ENCODE results near the gene TRRAP. TPM values are rescaled to one million over a fixed set of nuclear protein-coding genes. Genes with fewer than 3 reads are reported as not detected.

Gene TRRAP
- total RNA-seq, 1 donor from 2014 or later, result 67.1 TPM

DNA sequence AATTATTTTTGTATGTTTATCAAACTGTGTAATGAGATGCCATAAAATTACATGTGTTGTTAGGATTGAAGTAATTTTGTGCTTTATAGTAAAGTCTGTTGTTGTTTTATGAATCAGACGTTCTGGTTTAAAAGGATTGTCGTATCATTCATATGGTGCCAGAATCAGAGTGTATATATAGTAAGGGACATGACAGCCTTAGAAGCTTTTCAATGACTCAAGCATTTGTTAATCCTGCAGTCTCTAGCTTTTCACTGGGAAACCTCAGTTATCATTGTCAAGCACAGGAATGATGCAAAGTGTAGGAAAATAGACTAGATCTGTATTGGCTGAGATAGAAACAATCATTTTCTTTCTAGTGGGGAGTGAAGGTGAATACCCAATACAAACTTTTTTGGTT, 57.5 kb downstream of the TRRAP start:
- intact Hi-C loops (cut with micrococcal nuclease), result no loop called here

DNA sequence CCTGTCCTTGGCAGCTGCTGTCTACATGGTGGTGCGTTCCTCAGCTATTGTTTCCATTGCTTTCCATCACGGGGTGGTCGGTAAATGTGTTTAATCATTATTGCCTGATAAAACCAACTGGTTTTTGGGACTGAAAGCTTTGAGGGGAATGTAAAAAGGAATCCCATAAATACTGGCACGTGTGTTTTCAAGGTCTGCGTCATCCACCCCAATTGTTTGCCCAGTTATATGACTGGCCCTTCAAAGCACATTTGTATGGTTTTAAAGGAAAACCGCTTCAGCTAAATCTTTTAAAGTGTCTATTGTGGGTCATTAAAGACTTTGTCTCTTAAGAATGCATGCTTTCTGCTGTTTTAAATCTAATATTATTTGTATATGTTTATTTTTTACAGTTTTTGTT, 65.0 kb downstream of the TRRAP start:
- intact Hi-C loops (cut with micrococcal nuclease), result no loop called here

DNA sequence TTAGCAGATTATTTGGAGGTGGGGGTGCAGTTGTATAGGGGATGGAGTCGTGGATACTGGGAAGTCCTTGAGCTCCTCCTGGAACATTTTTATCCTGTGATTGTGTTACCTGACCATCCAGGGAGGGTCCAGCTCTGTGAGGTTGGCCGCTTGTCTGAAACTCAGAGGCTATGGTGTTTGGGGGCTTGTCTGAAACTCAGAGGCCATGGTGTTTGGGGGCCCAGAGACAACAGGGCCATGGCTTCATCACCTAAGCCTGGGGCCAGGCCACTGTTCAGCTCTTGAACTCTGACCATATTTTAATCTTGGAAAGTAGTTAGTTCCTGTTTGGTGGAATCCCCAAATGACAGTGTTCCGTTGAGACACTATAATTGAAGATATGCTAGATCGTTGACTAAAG, 66.1 kb downstream of the TRRAP start:
- intact Hi-C loops (cut with micrococcal nuclease), result no loop called here

DNA sequence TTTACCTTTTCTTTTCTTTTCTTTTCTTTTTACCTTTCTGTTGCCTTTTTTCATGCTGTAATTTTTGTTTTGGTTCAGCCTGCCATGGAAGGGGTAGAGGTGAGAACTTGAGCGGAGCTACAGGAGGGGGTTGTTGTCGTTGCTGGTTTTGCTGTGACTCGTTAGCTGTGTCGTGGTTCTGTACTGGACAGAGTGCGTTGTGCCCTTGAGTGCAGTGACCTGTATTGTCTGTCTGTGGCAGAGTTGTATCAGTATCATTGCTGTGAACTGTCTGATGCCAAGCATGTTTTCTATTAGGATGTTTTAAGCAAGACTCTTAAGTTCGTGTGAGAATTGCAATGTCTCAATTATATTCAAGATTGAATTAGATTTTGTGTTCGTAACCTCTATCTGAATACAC, 67.5 kb downstream of the TRRAP start:
- intact Hi-C loops (cut with micrococcal nuclease), result no loop called here

DNA sequence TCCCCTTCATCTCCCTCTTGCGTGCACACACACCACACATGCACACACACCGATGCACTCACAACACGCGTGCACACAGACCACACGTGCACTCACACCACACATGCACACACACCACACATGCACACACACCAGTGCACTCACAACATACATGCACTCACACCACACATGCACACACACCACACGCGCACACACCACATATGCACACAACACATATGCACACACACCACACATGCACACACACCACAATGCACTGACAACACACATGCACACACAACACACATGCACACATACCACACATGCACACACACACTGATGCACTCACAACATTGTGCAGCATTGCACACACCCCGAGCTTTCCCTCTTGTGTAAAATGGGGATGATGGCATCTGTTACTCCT, 68.1 kb downstream of the TRRAP start:
- intact Hi-C loops (cut with micrococcal nuclease), result no loop called here

DNA sequence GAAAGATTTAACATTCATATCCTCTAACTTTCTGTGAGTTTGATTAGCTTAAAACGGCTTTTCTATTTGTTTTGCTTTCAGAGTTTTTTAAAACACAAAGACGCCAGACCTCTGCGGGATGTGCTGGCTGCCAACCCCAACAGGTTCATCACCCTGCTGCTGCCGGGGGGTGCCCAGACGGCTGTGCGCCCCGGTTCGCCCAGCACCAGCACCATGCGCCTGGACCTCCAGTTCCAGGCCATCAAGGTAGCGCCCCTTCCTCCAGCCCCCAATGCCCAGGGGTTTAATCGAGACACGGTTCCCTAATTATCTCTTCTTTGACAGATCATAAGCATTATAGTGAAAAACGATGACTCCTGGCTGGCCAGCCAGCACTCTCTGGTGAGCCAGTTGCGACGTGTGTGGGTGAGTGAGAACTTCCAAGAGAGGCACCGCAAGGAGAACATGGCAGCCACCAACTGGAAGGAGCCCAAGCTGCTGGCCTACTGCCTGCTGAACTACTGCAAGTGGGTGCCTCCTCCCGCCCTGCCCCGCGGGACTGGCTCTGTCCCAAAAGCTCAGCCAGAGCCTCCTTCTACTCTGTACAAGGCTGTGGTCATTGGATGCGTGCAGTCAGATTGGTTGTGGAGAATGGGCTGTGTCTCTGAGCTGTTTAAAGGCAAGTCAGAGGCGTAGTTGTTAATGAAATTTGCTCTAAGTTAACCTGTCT, 71.2 kb downstream of the TRRAP start:
- intact Hi-C loops (cut with micrococcal nuclease), result no loop called here

DNA sequence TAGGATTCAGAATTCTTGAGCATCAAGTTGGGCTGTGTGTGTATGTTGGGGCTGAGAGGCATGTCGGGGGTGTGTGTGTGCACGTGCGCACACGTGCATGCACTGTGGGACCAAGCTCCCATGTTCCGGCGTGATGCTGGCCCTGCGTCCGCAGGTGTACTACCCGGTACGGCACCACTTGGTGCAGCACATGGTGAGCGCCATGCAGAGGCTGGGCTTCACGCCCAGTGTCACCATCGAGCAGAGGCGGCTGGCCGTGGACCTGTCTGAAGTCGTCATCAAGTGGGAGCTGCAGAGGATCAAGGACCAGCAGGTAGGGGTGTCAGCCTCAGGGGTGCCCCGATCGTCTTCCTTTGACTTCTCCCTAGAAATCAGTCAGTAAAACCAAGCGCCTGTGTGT, 77.7 kb downstream of the TRRAP start:
- intact Hi-C loops (cut with micrococcal nuclease), result no loop called here

DNA sequence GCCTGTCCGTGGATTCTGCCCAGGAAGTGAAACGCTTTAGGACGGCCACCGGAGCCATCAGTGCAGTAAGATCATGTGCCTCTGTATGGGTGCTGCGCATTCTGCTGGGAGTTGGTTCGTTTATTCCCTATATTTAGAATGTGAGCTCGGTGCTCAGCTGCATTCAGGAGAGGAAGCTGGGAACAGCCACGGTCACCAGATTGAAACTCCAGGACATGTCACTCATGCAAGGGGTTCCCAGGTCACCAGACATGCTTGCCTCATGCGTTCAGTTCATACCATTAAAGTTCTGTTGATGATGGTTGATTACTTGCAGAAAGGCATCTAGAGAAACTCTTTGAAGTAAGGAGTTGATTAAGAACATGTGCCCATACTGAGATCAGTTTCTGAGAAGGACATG, 78.1 kb downstream of the TRRAP start:
- intact Hi-C loops (cut with micrococcal nuclease), result no loop called here

DNA sequence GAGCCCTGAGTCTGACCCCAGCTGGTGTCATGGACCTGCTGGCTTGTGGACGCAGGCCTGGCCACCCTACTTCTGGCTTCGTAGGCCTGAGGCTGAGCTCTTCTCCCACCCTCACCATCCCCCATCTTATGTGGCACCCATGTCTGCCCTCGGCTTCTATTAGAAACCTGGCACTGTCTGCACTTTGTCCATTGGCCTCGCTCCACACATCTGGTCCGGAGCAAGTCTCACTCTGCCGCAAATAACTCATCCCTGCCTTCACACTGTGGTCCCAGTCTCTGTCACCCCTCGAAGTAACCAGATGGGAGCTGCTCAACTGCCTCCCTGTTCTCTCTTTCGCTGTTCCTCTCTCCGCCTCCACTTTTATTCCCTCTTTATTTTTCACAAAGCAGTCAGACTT, 78.6 kb downstream of the TRRAP start:
- intact Hi-C loops (cut with micrococcal nuclease), result no loop called here

DNA sequence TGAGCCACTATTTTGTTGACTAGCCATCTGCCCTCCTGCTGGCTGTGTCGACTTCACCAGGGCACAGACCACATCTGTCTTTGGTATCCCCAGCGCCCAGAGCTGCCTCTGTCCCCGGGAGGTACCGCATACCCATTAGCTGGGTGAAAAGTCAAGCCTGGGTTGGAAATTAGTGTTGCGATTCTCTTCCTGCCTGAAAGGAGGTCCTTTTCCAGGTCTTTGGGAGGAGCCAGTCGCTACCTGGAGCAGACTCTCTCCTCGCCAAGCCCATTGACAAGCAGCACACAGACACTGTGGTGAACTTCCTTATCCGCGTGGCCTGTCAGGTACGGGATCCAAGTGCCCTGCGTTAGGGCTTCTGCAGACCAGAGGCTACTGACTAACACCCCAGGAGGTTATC, 79.4 kb downstream of the TRRAP start:
- intact Hi-C loops (cut with micrococcal nuclease), result no loop called here

DNA sequence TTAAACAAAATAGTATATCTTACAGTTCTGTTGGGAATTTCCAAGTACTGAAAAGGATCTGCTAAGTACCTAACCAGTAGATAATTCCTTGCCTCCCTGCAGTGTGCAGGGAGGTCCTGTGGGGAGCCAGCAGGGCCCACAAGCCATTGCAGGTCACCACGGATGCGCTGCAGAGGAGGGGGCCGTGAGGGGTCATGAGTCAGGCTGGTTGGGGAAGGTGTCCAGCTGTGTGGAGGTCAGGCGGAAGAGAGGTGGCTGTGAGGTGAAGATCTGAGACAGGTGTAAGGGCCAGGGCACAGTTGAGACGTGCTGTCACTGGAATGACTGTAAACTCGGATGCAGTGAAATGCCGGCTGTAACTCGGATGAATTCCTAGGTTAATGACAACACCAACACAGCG, 80.6 kb downstream of the TRRAP start:
- intact Hi-C loops (cut with micrococcal nuclease), result no loop called here

DNA sequence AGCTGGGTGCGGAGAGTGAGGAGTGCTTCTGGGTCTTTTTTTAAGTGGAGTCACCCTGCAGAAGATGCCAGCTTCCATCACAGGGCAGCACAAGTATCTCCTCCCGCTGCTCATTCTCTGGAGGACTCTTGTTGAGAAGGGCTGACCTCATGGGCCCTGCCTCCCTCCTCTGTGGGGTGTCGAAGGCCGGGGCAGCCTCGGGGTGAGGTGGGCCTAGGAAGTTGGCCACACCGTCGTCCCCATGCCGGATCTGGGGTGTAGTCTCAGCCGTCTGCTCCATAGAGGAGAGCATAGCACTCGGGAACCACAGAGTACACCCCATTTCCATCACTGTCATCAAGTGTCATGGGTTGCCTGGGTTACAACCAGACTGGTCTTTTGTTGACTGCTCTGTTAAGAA, 85.0 kb downstream of the TRRAP start:
- intact Hi-C loops (cut with micrococcal nuclease), result no loop called here

DNA sequence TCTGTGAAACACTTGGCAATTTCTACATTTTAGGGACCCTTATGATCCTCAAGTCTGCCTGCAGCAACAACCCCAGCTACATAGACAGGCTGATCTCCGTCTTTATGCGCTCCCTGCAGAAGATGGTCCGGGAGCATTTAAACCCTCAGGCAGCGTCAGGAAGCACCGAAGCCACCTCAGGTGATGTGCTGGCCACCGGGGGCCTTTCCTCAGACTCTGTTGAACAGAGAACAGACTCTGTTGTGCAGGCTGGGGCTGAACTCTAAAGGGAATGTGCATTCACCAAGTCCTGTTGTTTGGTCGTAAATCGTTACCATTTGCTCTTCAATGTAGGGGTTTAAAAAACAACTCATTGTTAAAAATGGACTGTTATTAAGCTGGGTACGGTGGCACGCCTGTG, 86.3 kb downstream of the TRRAP start:
- intact Hi-C loops (cut with micrococcal nuclease), result no loop called here

DNA sequence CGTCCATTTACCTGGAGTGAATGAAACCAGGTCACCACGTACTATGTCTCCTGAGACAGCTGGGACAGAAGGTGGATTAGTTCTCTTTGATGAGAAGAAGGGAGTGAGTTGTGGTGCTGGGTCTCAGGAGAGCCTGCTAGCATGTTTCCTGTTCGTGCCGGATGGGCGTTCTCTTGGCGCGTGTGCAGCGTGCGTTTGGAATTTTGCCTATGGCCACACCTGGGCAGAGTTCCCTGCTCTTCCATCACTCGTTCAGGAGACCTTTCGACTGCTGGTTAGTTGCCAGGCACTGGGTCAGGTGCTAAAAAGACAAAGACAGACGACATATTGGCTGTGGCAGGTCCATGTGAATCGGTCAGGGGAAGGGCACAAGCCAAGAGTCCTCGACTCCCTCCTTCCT, 90.3 kb downstream of the TRRAP start:
- intact Hi-C loops (cut with micrococcal nuclease), result no loop called here

DNA sequence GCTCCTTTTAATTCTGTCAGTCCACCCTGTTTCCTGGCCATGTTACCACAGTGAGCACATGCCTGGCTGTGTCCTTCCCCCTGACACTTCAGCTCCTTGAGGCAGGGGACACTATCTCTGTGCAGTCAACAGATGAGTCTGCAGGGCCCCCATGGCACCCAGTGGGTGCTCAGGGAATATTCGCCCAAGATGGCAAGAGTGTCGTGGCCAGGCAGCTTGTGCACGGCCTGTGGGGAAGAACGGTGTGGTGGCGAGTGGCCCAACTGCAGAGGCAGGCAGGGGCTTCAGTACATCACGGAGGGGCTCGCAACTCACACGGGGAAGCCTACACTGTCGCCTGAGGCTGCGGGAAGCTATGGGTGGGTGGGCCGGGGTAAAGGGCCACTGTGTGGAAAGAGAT, 91.1 kb downstream of the TRRAP start:
- intact Hi-C loops (cut with micrococcal nuclease), result no loop called here

DNA sequence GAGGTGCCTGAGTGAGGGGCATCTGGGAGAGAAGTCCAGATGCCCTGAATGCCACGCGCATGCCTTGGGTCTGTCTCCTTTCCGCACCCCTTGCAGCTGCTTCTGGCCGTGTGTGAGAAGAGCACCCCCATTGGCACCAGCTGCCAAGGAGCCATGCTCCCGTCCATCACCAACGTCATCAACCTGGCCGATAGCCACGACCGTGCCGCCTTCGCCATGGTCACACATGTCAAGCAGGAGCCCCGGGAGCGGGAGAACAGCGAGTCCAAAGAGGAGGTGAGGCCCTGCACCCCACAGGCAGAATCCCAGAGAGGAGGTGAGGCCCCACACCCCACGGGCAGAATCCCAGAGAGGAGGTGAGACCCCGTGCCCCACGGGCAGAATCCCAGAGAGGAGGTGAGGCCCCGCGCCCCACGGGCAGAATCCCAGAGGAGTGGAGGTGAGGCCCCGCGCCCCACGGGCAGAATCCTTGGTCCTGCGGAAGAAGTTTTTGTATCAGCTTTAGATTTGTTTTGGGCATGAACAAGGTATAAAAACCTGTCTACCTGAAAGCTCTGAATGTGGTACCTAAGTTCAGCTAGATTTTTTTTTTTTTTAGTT, 91.8 kb downstream of the TRRAP start:
- intact Hi-C loops (cut with micrococcal nuclease), result no loop called here

DNA sequence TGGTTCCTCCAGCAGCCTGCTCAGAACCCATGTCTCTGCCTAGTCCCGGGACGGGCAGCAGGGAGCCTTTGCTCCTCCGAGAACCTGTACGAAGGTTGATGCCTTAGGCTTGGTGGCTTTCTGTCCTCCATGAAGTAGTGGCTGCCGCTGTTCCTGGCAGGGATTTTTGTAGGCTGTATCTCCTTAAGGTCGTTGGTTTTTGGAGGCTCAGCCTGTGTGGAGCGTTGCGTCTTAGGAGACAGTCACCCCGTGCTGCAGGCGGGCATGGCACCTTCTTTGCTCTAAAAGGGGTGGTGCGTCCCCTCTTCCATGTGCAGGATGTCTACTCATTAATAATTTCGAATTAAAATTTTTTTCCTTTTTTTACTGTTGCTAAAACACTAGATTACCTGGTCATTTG, 92.5 kb downstream of the TRRAP start:
- intact Hi-C loops (cut with micrococcal nuclease), result no loop called here

DNA sequence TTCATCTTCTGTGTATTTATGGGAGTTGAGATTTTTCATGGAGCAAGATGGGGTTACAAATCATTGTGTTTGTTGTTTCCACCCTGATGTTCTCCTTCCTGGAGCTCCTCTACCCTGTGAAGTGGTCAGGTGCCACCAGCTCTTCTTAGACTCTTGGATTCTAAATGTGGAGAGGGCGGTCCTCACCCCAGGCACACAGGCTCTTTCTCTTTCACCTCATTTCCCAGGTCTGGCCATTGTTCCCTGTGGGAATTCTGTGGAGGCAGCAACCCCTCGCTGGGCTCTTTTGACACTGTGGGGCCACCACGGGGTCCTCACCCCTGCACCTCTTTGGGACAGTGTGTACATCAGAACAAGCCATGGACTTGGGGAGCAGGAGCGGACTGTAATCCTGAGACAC, 95.9 kb downstream of the TRRAP start:
- intact Hi-C loops (cut with micrococcal nuclease), result no loop called here

DNA sequence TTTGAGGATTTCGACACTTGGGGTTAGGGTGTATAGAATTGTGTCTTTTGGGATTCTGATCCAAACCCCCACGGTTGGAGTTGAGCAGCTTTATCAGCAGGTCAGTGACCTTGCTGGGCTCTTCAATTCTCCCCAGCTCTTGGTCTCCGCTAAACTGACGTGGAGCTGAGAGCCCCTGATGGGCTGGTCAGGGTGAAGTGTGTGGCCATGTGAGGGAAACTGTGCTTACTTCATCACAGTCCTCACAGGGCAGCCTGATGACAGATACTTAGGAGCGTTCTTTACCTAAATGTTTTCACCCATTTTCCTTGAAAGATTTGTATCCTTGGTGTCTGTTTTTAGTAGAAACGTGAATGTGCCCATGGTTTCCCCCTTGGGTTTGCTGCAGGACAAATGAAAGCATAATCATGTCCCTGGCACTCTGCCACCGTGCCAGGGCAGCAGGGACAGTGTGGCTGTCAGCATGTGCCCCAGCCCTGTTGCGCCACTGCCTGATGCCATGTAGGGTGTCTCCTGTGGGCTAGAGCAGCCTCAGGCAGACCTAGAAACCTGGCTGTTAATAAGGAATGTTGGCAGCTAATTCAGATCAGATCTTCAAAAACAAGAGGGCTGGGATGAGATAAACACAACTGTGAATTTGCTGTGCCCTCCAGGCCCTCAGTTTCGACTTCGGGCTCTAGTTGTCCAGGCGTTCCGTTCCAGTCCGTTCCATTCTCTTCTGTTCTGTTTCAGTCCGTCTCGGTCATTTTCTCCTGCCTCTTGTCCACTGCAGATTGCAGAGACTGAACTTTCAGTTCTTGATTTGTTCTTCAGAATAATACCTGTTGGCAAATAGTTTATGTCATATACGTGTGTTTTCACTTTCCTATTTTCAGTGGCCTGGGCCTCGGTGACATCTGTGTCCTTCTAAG, 96.8 kb downstream of the TRRAP start:
- intact Hi-C loops (cut with micrococcal nuclease), result no loop called here

DNA sequence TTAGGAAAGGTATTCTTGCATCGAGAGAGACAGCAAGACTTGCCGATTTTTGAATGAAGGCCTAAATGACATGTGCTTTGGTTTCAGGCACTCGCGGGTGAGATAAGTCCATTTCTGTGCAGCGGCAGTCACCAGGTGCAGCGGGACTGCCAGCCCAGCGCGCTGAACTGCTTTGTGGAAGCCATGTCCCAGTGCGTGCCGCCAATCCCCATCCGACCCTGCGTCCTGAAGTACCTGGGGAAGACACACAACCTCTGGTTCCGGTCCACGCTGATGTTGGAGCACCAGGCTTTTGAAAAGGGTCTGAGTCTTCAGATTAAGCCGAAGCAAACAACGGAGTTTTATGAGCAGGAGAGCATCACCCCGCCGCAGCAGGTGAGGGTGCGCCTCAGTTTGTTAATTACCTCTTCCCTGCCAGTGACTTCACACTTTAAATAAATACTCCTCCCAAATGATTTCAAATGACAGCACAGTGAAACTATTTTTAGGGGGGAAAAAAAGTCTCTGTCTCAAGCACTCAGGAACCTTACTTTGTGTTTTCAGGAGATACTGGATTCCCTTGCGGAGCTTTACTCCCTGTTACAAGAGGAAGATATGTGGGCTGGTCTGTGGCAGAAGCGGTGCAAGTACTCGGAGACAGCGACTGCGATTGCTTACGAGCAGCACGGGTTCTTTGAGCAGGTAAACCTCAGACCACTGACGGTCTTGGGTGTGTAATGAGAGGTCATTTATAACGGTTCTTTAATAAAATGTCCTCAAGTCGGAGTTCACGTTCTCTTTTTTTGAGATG, 98.3 kb downstream of the TRRAP start:
- intact Hi-C loops (cut with micrococcal nuclease), result no loop called here

DNA sequence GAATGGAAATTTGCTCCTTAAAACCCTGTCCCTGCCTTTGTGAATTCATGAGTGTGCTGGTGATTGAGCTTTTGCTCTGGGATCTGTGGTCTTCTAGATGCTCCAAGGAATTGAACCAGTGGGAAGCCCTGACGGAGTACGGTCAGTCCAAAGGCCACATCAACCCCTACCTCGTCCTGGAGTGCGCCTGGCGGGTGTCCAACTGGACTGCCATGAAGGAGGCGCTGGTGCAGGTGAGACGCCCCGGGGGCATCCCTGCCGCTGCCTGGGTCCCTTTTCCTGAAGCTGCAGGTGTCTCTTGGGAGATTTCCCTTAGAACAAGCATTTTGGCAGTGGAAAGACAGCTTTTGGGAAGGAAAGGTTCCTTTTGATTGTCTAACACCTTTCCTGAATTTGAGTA, 100.3 kb downstream of the TRRAP start:
- intact Hi-C loops (cut with micrococcal nuclease), result no loop called here

DNA sequence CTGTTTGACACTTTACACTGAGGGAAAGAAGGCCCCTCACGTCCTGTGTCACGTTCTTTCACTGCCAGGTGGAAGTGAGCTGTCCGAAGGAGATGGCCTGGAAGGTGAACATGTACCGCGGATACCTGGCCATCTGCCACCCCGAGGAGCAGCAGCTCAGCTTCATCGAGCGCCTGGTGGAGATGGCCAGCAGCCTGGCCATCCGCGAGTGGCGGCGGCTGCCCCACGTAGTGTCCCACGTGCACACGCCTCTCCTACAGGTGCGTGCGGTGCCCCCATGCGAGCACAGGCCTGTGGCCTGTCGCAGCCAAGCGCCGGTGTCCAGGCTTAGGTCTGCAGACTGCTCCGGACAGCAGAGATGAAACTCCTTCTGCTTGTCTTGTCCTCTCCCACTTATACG, 103.4 kb downstream of the TRRAP start:
- intact Hi-C loops (cut with micrococcal nuclease), result no loop called here

Measured in T-helper 1 cell treated with Interleukin-12 subunit alpha and Interleukin-12 subunit beta and Interleukin-4 antibody, amounts not matched to agents 30 ng/mL and 1 ng/mL, for 36 hours (primary cell).